HG03460 (cell line): Measurements from ENCODE around the gene CYB5A.
"Not testable (repeated sequence)": the region's sequence is repeated elsewhere in the genome, so short reads cannot be mapped to it uniquely, and the experiment has no call there.

Experiments
- ATAC-seq: cut with Tn5 transposase; IDR thresholded peaks from one replicate; pipeline ENCODE4 v1.9.1; 2021; ENCODE audit not compliant: unreplicated experiment

The CYB5A gene, protein sequence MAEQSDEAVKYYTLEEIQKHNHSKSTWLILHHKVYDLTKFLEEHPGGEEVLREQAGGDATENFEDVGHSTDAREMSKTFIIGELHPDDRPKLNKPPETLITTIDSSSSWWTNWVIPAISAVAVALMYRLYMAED

DNA sequence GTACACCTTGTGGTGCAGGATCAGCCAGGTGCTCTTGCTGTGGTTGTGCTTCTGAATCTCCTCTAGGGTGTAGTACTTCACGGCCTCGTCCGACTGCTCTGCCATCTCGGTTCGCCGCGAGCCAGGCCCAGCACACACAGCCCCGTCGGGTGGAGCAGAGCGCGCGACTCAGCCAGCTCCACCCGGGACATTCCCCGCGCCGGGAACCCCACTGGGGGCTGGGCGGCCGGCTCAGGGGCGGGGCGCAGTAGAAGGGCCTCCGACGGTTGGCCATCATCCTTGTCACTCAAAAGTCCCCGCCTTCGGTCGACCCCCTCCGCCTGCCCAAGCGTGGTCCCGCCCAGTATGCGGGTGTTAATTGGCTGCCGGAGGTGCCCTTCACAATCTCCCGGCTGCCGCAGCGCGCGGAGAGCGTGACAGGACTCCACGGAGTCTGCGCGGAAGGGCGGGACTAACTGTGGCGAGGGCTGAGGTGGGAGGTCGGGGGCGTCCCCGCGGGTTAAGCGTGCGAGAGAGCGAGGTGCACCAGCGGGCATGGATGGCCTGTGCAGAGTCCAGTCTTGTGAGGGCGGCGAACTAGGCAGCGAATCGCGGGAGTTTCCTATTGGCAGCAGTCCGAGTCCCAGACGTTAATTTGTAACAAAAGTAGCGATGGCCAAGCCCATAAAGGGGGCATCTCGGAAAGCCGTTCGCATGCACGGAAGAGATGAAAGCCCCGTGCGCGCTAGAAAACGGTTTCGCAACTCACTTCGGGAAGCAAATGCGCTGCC, at the start of gene CYB5A:
Gene CYB5A, minus strand, starts transcription at position 193 of the 770 bp plus-strand sequence. Its CDS starts 88 bp downstream, at position 105.
- peak; percentile 99 for ATAC-seq

DNA sequence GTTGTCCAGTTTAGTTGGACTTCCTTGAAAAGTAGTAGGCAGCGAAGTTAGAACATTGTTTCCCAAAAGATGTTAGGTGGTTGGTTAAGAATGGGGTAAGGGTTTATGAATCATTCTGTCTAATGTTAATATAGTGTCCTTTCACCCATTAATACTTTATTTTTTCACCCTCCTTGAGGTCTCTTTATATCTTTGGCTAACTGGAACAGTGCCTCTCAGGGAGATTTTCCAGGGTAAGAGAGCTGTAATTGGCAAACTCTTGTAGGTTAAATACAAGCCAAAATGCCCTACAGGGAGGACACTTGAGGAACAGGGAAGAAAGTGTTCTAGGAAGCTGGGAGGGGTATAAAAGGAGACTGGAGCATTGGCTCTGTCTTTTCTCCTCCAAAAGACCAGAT, 46.1 kb upstream of the CYB5A start:
- no peak for ATAC-seq

DNA sequence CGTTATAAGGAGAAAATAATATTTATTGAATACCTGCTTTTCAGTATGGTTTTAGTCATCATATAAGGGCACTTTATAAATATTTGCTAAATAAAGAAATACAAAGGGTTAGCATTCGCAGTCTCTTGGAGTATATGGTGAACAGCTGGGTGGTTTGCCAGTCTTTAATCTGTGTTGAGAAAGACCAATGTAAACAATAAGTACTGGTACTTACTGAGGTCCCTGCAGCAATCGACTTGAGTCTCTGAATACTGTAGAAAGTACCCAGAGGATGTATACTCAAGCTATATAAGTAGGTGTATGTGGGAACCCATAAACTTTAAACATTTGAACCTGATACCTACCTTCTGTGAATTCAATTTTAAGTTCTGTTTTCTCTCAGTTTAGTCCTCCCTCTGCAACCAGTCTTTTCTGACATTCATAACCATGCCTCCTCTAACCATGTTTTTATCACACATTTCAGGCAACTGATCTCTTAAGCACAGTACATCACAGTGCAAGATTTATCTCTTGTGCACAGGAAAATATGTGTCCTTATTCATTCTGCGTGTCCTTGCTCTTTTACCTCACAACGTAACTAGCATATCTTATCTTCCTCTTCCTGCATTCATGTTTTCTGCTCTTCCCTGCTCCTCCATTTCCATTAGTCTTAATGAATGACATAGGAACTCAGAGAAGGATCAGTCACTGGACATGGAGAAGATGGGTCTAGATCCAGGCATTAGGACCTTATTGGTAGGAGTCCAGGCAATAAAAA, 45.6 kb upstream of the CYB5A start:
- no peak for ATAC-seq

DNA sequence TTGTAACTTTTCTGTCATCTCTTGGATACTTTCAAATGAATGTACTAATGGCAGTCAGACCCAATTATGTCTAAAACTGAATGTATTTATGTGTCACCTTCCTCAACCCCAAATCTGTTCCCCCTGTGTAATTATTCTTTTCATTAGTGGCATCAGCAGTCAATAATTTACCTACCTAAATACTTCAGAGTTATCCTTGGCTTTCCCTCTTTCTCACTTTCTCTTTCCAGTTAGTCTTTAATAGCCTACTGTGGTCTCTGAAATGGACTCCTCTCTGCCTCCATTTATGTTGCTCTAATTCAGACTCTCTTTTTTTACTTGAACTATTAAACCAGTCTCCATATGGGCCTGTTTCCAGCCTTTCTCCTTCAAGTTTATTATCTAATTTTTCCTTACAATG, 44.9 kb upstream of the CYB5A start:
- no peak for ATAC-seq

DNA sequence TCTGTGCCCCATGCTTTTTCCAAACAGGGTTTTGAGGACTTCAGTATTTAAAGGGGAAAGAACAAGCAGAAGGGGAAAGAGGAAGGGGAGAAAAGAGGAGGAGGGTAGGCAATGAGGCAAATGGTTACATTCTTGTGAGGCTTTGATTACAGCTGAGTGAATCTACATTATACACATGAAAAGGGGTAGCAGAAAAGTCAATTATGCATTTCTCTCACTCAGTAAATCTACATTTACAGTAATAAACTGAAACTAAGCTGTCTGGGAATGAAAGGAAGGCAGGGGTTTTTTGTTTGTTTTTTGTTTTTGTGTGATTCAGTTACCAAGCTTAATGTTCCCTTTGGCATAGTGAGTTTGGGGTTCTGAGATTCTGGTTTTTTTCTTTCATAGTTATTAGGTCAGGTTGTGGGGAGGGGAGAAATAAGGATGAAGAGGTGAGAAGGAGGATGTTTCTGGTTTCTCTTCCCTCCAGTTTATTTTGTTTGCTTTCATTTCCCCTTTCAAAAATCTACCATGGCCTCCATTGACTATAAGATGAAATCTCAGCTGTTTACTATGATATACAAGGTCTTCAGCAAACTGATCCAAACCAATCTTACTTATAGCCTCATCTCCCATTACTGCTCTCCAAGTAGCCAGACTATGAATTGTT, 42.6 kb upstream of the CYB5A start:
- ATAC-seq: peak; percentile 51

DNA sequence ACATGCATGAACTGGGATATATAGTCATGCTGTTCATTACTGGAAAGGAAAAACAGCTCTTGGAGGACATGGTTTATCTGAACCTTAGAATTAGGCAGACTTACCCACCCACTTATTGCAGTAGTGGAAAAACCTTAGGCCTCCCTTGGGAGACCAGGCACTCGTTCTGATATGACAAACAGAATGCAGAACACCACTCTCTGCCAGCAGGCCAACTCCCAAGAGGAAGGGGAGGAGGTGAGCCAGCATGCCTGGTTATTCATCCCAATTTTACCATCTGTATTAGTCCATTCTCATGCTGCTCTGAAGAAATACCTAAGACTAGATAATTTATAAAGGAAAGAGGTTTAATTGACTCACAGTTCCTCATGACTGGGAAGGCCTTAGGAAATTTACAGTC, 41.3 kb upstream of the CYB5A start:
- no peak for ATAC-seq

DNA sequence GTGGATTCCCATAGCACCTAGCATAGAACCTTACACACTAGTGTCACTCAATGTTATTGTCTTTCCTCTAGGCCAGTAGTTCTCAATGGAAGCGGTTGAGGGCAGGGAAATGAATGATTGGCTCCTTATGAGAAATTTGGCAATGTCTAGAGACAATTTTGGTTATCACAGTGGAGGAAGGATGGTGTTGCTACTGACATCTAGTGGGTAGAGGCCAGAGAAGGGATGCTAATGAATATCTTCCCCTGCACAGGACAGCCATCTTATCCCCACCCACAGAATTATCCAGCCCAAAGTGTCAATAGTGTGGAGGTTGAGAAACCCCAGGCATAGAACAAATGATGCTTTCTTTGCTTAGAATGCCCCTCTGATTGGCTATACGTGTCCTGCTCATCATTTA, 39.6 kb upstream of the CYB5A start:
- no peak for ATAC-seq

DNA sequence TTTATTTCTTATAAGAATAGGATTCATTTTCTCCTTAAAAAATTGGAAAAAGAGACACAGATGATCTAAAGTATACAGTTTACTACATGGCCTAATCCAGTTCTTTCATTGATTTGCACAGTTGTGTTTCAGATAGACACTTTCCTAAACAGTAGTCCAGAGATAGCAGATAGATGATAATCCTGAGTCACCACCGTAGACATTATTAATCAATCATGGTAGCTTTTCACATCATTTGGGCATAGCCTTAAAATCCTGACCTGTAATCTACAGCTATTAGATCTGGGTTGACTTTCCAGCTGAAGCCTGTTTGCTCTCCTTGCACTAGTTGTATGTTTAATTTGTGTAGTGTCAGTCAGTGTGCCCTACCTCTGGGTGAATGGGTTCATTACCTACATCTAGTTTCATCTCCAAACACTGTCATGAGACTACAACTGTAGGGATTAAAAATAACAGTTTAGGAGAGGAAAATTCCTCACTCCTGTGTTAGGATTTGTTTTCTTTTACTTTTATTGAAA, 38.0 kb upstream of the CYB5A start:
- ATAC-seq: no peak

DNA sequence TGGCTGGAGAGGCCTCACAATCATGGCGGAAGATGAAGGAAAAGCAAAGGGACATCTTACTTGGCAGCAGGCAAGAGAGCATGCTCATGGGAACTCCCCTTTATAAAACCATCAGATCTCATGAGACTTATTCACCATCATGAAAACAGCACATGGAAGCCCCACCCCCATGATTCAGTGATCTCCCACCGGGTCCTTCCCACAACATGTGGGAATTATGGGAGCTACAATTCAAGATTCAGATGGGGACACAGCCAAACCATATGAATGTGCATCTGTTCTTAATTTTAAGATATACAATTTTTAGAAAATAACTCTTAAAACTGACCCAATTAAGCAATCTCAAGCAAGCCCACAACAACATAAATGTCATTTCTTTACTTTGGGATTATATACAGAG, 36.4 kb upstream of the CYB5A start:
- ATAC-seq: no peak

DNA sequence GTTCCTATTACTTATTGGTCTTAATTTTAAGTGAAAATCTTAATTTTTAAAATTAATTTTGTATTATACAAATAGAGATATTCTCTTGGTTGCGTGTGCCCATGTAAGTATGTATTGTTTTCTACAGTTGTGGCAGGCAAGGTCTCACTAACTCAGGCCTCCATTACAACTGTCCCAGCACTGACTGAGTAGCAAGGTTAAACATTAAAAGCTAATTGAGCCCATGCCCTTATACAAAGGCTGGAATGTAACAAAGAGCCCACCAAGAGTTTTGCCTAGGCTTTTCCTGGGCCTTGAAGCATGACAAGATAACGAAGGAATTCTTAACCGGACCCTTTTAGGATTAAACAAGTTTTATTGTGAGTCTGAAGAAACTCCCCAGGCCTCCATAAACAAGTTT, 35.0 kb upstream of the CYB5A start:
- not testable (repeated sequence) for ATAC-seq

DNA sequence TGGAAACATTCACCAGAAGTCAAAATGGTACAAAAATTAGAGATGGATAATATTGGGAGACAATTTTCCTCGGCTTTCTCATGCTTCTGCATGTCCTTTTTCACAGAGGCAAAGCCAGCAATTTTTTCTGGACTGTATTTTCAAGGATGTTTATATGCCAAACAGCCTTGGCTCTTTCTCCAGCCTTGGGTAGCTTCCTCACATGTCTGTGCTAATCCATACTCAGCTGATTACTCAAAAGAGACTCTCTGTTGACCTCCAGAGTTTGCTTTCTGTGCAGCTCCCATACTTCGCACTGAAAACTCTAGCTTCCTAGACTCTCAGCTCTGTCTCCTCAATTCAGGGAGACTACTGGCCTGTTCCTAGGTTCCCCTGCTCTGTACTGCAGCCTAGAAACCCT, 34.5 kb upstream of the CYB5A start:
- ATAC-seq: no peak

DNA sequence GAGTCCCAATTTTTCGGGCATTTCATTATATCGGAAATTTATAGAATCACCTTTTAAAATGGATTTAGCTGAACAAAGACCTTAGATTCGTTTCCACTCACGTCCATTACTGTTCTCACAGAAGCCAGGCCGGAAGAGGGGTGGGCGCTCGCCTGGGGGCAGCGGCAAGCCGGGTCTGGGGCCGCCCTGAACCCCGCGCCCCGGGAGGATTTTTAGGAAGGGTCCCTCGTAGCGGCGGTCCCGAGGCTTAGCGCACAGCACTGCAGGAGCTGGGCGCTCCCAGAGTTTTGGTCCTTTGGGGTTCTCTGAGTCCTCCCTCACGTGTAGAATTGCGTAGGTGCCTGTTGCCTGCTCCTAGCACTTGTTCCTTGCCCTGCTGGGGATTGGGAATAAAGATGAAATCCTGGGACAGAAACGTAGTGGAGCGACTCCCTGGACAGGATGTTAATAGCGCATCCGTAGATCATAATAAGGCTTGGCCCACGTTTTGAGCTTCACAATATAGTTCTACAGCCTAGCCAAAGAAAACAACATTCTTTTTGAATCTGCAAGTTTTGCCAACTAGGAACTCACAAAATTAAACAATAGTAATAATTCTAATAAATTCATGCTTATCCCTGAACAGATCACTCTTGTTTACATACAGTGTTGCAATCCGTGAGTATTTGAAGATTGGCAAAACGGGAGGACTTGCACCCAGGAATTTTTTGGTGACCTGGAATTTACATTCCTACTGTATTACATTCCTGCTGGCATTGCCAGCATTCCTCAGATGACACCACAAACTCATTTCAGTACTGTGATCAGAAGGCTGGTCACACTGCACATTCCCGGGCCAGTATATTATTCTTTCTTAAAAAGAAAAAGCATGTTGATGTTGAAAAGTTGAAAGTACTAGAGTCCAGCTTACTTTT, 24.8 kb upstream of the CYB5A start:
- no peak for ATAC-seq

DNA sequence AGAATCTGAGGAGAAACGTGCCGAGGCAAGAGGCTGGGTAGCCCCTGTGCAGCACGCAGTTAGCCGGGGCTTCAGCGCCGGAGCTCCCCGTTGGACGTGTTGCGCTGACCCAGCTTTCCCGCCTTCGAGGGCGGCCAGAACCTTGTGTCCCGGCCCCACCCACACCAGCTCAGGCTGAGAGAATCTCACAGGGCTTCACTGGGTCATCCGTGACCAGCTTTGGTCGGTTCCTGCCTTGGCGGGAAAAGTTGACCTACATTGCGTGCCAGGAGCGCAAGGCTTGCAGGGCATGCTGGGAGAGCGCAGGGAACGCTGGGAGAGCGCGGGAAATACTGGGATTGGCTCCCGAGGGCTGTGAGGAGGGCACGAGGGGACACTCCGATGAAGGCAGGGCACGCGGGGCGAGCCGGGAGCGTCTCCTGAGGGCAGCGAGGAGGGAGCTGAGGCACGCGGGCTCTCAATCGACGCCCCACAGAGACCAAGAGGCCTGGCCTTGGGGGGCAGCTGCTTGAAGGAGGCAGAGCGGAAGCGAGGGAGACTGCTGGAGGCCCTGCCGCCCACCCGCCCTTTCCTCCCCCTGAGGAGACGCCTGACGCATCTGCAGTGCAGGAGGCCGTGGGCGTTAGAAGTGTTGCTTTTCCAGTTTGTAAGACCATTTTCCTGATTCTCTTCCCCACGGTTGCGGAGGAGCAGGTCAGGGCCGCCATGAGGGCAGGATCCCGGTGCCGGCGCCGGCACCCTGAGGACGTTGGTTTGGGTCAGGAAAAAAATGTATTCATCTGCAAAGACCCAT, 23.9 kb upstream of the CYB5A start, which contains the start of gene C18orf63:
Gene C18orf63, plus strand, starts transcription at position 376 of the 793 bp plus-strand sequence. CDS start 2,027 bp downstream, outside the sequence.
- no peak for ATAC-seq

DNA sequence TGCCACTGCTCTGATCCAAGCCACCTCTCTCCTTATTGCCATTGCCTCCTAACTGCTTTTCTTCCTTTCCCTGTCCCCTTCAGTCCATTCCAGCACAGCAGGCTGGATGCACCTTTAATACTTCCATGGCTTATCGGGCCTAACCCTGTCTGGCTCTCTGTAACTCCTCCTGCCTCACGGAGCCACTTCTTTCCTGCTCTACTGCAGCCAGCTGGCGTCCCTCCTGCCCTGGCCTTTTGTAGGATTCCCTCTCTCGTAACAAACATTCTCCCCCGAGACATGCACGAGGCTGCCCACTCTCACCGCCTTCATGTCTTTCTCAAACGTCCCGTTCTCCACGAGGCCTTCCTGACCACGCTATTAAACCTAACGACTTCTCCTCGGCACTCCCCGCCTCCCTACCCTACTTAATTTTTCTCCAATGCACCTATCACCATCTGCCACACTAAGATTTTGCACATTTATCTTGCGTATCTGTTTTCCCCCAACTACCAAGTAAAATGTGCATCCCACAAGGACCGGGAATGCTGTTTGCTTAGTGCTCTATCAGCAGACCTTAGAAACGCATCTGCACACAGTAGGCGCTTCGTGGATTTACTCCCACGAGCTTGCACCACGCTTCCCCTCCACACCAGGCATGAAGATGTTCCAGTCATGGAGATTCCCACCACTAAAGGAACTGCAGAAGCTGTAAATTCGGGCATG, 23.1 kb upstream of the CYB5A start:
- no peak for ATAC-seq

DNA sequence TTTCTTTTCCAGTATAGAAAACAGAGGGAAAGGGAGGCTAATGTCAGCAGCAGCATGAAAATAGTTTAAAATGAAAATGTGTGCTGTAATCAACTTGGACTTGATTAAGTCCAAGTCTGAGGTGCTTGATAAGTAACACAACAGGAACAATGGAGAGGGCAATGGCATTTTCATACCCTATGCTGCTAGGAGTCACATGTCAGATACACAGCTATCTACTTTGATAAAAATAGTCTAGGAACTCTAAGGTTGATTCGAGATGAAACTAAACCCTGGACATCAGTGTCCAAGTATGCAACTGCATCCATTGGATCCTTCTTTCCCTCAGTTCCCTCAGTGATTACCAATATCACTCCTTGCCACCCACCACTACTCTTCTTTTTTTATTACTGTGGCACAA, 19.2 kb upstream of the CYB5A start:
- ATAC-seq: no peak

DNA sequence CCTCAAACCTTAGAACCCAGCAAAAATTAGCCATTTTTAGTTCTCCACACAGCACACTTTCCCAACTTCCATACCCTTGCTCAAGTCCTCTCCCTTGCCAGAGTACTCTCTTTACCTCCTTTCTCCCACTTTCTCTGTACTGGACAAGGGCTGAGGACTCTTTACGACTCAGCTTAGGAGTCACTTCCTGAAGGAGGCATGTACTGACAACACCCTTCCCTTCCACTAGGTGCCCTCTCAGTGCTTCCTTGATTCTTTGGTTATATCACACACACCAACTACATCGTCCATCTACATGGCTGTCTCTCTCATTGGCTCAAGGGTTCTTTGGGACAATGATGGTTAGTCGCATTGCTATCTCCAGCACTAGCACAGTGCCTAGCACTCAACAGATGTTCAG, 18.6 kb upstream of the CYB5A start:
- peak; percentile 73 for ATAC-seq

DNA sequence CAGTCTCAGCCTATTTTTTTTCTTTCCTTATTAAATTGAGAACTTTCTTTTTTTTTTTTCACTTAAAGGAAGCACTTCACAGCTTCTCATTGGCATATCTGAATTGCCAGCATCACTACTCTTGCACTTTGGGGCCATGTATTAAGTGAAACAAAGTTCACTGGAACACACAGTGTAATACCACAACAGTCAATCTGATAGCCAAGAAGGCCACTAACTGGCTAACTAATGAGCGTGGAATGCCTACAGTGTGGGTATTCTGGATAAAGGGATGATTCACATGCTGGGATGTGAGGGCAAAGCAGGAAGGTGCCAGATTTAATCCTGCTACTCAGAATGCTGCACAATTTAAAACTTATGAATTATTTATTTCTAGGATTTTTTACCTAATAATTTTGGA, 12.2 kb upstream of the CYB5A start:
- no peak for ATAC-seq

DNA sequence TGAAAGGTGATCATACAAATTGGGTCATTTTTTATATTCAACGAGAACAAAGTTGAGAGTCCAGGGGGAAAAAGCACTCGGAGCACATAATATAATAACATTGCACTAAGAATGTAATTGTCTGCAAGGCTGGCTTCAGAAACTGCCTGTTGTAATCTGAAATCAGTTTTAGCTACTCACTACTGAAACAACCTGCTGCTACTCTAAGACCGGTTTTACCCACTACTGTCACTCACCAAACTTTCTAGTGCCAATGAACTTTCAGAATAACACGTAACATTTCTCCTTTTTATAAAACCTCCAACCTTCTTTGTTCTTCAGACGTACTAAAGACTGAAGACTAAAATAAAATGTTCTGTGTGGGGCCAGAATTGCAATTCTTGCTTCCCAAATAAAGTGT, 11.5 kb upstream of the CYB5A start:
- no peak for ATAC-seq

DNA sequence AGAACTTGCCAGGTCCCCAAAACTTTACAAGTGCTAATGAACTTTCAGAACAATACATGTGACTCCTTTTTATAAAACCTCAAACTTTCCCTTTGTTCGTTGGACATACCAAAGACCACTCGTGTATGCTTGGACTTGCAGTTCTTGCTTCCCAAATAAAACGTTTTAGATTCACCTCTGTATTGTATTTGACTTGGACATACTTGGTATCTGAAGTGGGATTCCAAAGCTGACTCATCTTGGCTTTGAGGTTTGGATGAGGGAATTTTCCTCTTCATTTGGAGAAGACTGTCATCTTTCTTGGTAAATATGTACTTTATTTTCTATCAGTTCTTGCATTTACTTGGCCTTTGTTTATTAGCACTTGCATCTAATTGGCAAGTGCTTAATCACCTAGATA, 8.0 kb upstream of the CYB5A start:
- ATAC-seq: no peak
